Endodermal cell (in vitro differentiated cells): Measurements from ENCODE around the gene CORO6. TPM values are rescaled to one million over a fixed set of nuclear protein-coding genes. Genes with fewer than 3 reads are reported as not detected.
A peak's percentile ranks its signal among the peaks of the same experiment; 100 is the strongest.

ENCODE experiments used
- DNase-seq: peaks from one replicate; pipeline ENCODE4 v3.0.0-alpha.2; 2017
- H3K27ac ChIP-seq: 2 replicates; pipeline ENCODE4 v1.5.1; 2013; ENCODE audit warnings: mild to moderate bottlenecking, low read depth, low read length, moderate library complexity
- H3K27me3 ChIP-seq: 2 replicates; pipeline ENCODE4 v1.6.1; 2013; ENCODE audit warnings: mild to moderate bottlenecking, low read length, moderate library complexity; ENCODE audit not compliant: insufficient read depth, control insufficient read depth, poor library complexity, severe bottlenecking
- H3K36me3 ChIP-seq: 2 replicates; pipeline ENCODE4 v1.7.0; 2013; ENCODE audit warnings: mild to moderate bottlenecking, low read length, moderate library complexity; ENCODE audit not compliant: control insufficient read depth, insufficient read depth
- H3K4me1 ChIP-seq: one replicate; pipeline ENCODE4 v1.7.0; 2013; ENCODE audit warnings: low read length; ENCODE audit not compliant: control insufficient read depth, insufficient read depth
- H3K4me3 ChIP-seq: 2 replicates; pipeline ENCODE4 v1.5.1; 2013; ENCODE audit warnings: mild to moderate bottlenecking, low read length, moderate library complexity
- H3K9ac ChIP-seq: 2 replicates; pipeline ENCODE4 v1.6.1; 2013; ENCODE audit warnings: mild to moderate bottlenecking, low read length, moderate library complexity; ENCODE audit not compliant: poor library complexity, severe bottlenecking; ENCODE audit errors: extremely low read depth
- H3K9me3 ChIP-seq: 2 replicates; pipeline ENCODE4 v1.6.1; 2013; ENCODE audit warnings: mild to moderate bottlenecking, low read length, moderate library complexity; ENCODE audit not compliant: control insufficient read depth
- H3K27ac Mint-ChIP-seq: 2 replicates; pipeline ENCODE4 v1.8.0; 2020; ENCODE audit warnings: mixed read lengths
- H3K27me3 Mint-ChIP-seq: 2 replicates; pipeline ENCODE4 v1.8.0; 2021; ENCODE audit warnings: mild to moderate bottlenecking, mixed read lengths; ENCODE audit not compliant: insufficient read depth
- H3K36me3 Mint-ChIP-seq: 2 replicates; pipeline ENCODE4 v1.8.0; 2020; ENCODE audit warnings: low read depth, mixed read lengths
- H3K4me1 Mint-ChIP-seq: 2 replicates; pipeline ENCODE4 v1.8.0; 2020; ENCODE audit warnings: mixed read lengths
- H3K4me3 Mint-ChIP-seq: 2 replicates; pipeline ENCODE4 v1.8.0; 2020; ENCODE audit warnings: mild to moderate bottlenecking, moderate library complexity, mixed read lengths
- H3K9me3 Mint-ChIP-seq: 2 replicates; pipeline ENCODE4 v1.8.0; 2020; ENCODE audit warnings: mild to moderate bottlenecking, mixed read lengths
- WGBS, 2 experiments: methylation state at CpG; one replicate each; pipeline versions ENCODE4 v1.1.5 to v1.1.7; 2013; ENCODE audit warnings: missing lambda C conversion rate in 2 of 2, mixed read lengths in 1 of 2; ENCODE audit not compliant: insufficient coverage in 1 of 2, insufficient read length in 1 of 2; 5-methylcytosine and 5-hydroxymethylcytosine counted together
- total RNA-seq, 2 donors: library from RNA; stranded (reverse); fragmentation: NEBNext Ultra II Directional in 1 of 2; extraction: Animal tissue kit (Norgen Biotek cat#: 25700) in 1 of 2; gene quantifications; 2 replicates in 1 of 2; 3 replicates in 1 of 2; pipeline ENCODE4 v1.2.1, GENCODE V29; 2021
- TF ChIP-seq, protein P1 (sequence below): fragments of 200-600 bp; sonication (generic); conservative IDR thresholded peaks from 2 replicates; pipeline ENCODE4 v1.5.0; 2021; ENCODE audit warnings: antibody characterized with exemption, mild to moderate bottlenecking

The CORO6 gene
- total RNA-seq, 2 donors from 2014 or later = 0.86 to 1.00 TPM

DNA sequence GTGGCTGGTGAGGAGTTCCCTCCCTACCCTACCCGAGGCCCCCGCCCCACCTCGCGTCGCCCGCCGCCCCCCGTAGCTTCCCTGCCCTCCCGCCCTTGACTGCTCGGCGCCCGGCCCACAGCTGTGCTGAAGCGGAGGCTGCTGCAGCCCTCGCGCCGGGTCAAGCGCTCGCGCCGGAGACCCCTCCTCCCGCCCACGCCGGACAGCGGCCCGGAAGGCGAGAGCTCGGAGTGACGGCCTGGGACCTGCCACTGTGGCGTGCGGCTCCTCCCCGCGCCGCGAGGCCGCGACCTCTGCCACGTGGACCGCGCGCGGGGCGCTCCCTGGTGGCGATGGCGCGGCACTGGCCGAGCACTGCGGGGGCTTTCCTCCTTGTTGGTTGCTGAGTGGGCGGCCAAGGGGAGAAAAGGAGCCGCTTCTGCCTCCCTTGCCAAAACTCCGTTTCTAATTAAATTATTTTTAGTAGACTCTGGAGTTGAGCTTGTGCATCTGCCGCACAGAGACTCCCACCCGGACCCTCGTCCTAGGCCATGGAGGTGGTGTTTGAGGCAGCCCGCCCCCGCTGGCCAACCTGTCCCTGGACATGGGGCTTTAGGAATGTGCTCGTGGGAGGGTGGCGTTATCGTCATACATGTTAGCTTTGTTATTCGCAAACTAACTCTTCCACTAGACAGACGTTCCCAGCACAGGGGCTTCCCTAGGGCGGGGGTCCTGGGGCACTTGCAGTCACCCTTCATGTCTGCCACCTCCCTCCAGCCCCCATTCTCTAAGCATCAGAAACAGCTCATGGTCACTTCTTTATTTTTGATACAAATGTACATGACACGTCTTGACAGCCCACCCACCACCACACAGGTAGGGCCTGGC is 49.8 kb downstream of the CORO6 start:
- Mint-ChIP-seq H3K27me3 (peaks cover 18% of the 10 kb centered on the region), H3K9me3 (no peaks in the 10 kb centered on the region), H3K36me3 (peaks cover 11% of the 10 kb centered on the region), H3K27ac (no peak overlapping the region), H3K4me1 (peaks cover 4% of the 10 kb centered on the region), H3K4me3 (no peak overlapping the region)
- Histone ChIP-seq H3K27me3 (peaks cover under 1% of the 10 kb centered on the region), H3K9me3 (no peaks in the 10 kb centered on the region), H3K36me3 (peaks cover 20% of the 10 kb centered on the region), H3K4me1 (no peaks in the 10 kb centered on the region), H3K27ac (no peak overlapping the region), H3K4me3 (no peak overlapping the region), H3K9ac (no peak overlapping the region)
- TF ChIP-seq, protein P1, sequence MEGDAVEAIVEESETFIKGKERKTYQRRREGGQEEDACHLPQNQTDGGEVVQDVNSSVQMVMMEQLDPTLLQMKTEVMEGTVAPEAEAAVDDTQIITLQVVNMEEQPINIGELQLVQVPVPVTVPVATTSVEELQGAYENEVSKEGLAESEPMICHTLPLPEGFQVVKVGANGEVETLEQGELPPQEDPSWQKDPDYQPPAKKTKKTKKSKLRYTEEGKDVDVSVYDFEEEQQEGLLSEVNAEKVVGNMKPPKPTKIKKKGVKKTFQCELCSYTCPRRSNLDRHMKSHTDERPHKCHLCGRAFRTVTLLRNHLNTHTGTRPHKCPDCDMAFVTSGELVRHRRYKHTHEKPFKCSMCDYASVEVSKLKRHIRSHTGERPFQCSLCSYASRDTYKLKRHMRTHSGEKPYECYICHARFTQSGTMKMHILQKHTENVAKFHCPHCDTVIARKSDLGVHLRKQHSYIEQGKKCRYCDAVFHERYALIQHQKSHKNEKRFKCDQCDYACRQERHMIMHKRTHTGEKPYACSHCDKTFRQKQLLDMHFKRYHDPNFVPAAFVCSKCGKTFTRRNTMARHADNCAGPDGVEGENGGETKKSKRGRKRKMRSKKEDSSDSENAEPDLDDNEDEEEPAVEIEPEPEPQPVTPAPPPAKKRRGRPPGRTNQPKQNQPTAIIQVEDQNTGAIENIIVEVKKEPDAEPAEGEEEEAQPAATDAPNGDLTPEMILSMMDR = peak; percentile 88
- peak; percentile 90 for DNase-seq
- WGBS, 2 experiments = 39 to 69% methylated on average over 21 to 61 of the region's 62 CpGs

DNA sequence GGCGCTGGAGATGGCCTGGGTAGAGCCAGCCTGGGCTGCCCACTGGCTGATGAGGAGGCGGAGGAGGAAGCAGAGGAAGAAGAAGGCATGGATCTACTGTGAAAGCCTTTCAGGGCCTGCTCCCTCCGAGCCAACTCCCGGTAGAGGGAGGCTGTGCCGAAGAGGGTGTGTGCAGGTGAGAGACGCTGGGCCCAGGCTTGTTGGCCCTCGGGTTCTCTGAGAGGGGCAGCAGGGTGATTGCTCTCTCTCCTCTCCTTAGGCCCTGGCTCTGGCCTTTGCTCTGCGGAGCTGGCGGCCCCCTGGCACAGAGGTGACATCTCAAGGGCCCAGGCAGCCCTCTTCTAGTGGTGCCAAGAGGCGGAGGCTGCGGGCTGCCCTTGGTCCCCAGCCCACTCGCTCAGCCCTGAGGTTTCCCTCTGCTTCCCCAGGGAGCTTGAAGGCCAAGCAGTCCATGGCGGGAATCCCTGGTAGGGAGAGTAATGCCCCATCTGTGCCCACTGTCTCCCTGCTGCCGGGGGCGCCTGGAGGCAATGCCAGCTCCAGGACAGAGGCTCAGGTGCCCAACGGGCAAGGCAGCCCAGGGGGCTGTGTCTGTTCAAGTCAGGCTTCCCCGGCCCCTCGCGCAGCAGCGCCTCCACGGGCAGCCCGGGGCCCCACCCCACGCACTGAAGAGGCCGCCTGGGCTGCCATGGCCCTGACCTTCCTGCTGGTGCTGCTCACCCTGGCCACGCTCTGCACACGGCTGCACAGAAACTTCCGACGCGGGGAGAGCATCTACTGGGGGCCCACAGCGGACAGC is 50.6 kb downstream of the CORO6 start:
- Histone ChIP-seq H3K36me3 (peaks cover 20% of the 10 kb centered on the region), H3K4me1 (no peaks in the 10 kb centered on the region), H3K4me3 (no peak overlapping the region), H3K9ac (no peak overlapping the region), H3K9me3 (no peaks in the 10 kb centered on the region), H3K27me3 (peaks cover 9% of the 10 kb centered on the region), H3K27ac (no peak overlapping the region)
- DNase-seq = no peak
- Mint-ChIP-seq H3K36me3 (peaks cover 11% of the 10 kb centered on the region), H3K4me3 (no peak overlapping the region), H3K9me3 (no peaks in the 10 kb centered on the region), H3K27me3 (peaks cover 24% of the 10 kb centered on the region), H3K4me1 (peaks cover 4% of the 10 kb centered on the region), H3K27ac (no peak overlapping the region)
- 82 to 87% methylated on average over 12 to 30 of the region's 30 CpGs for WGBS, 2 experiments
- TF ChIP-seq, protein P1 = no peak

DNA sequence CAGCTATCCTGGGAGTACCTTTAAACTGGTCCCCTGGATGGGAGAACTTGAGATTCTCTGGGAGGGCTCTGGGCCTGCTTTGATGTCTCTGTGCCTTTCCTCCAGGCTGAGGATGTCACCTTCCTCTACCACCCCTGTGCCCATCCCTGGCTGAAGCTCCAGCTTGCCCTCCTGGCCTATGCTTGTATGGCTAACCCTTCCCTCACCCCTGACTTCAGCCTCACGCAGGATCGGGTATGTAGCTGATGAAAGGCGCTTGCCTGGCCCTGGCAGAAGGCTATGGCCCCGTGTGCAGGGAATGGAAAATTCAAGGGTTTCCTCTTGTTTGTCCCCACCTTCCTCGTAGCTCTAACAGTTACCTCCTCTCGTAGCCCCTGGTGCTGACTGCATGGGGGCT is 51.2 kb downstream of the CORO6 start:
- Mint-ChIP-seq H3K36me3 (peaks cover 11% of the 10 kb centered on the region), H3K9me3 (no peaks in the 10 kb centered on the region), H3K27me3 (peaks cover 27% of the 10 kb centered on the region), H3K4me3 (no peak overlapping the region), H3K4me1 (peaks cover 4% of the 10 kb centered on the region), H3K27ac (no peak overlapping the region)
- Histone ChIP-seq H3K9me3 (no peaks in the 10 kb centered on the region), H3K27me3 (peaks cover 13% of the 10 kb centered on the region), H3K36me3 (peaks cover 20% of the 10 kb centered on the region), H3K4me3 (no peak overlapping the region), H3K27ac (no peak overlapping the region), H3K4me1 (no peaks in the 10 kb centered on the region), H3K9ac (no peak overlapping the region)
- 93 to 98% methylated on average over 5 to 6 of the region's 6 CpGs for WGBS, 2 experiments
- TF ChIP-seq, protein P1 = no peak
- no peak for DNase-seq
